Measurements from ENCODE around the gene SLC4A3.

DNA sequence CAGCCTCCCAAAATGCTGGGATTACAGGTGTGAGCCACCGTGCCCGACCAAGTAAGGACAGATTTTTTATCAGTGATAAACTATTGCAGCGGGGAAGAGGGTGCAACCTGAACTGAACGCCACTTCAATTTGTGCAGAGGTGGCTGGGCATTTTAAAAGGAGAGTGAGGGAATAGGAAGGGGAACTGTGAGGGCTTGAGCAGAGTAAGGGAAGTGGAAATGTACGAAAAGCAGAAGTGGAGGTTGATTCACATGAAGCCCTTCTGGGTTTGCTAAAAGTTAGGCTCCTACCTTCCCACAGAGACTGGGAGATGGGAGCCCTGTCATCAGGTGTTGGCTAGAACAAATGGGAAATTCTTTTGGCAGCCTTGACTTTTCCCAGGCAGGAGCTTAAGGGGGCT is 23.7 kb upstream of the SLC4A3 start:
- TF ChIP-seq, protein P1, sequence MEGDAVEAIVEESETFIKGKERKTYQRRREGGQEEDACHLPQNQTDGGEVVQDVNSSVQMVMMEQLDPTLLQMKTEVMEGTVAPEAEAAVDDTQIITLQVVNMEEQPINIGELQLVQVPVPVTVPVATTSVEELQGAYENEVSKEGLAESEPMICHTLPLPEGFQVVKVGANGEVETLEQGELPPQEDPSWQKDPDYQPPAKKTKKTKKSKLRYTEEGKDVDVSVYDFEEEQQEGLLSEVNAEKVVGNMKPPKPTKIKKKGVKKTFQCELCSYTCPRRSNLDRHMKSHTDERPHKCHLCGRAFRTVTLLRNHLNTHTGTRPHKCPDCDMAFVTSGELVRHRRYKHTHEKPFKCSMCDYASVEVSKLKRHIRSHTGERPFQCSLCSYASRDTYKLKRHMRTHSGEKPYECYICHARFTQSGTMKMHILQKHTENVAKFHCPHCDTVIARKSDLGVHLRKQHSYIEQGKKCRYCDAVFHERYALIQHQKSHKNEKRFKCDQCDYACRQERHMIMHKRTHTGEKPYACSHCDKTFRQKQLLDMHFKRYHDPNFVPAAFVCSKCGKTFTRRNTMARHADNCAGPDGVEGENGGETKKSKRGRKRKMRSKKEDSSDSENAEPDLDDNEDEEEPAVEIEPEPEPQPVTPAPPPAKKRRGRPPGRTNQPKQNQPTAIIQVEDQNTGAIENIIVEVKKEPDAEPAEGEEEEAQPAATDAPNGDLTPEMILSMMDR (IDR thresholded peaks at IDR 0.05), result no peak
- TF ChIP-seq POLR2A (IDR thresholded peaks at IDR 0.05), result no peak

All from lower leg skin (tissue), 3 donors.